H1 (cell line): ENCODE measurements around the gene CNGB1. TPM values are rescaled to one million over a fixed set of nuclear protein-coding genes. Genes with fewer than 3 reads are reported as not detected.
A peak's percentile ranks its signal among the peaks of the same experiment; 100 is the strongest.

ENCODE experiments used
- CTCF ChIA-PET: fragments of 300-600 bp; sonication (Branson Sonifier 250); formaldehyde crosslinking; loops from one replicate; lab custom pipeline; 2021; ENCODE audit not compliant: partially characterized antibody; lab: Charles Lee
- POLR2A ChIA-PET: fragments of 300-600 bp; sonication (Branson Sonifier 250); formaldehyde crosslinking; loops from one replicate; lab custom pipeline; 2021; ENCODE audit warnings: inconsistent platforms; ENCODE audit not compliant: partially characterized antibody; lab: Charles Lee
- DNase-seq, 2 experiments: peaks; one replicate each; pipeline versions ENCODE4 v3.0.0 to v3.0.0-alpha.2; 2010 to 2022; ENCODE audit warnings: low spot score in 2 of 2, low read depth in 1 of 2, mixed read lengths in 1 of 2
- FAIRE-seq: peaks from 2 replicates; lab custom pipeline; 2011; peaks lifted over from hg19 to GRCh38; lab: Jason Lieb, UNC
- H2AFZ ChIP-seq: 2 replicates; pipeline ENCODE4 v1.8.1; 2012; ENCODE audit warnings: low read length, inconsistent platforms
- H2AK5ac ChIP-seq: 2 replicates; pipeline ENCODE4 v1.6.1; 2013; ENCODE audit warnings: low read depth, low read length
- H2BK120ac ChIP-seq: replicated peaks from 2 replicates; pipeline ENCODE3; 2013; ENCODE audit warnings: low read depth, low read length, inconsistent platforms
- H2BK12ac ChIP-seq: 2 replicates; pipeline ENCODE4 v1.6.1; 2013; ENCODE audit warnings: low read depth, low read length
- H2BK15ac ChIP-seq: 2 replicates; pipeline ENCODE4 v1.6.1; 2013; ENCODE audit warnings: low read length
- H2BK20ac ChIP-seq: 2 replicates; pipeline ENCODE4 v1.6.1; 2013; ENCODE audit warnings: low read length
- H2BK5ac ChIP-seq: 2 replicates; pipeline ENCODE4 v1.6.1; 2013; ENCODE audit warnings: low read depth, low read length
- H3K14ac ChIP-seq: 2 replicates; pipeline ENCODE4 v1.6.1; 2013; ENCODE audit warnings: inconsistent platforms; ENCODE audit not compliant: insufficient read length
- H3K18ac ChIP-seq: 2 replicates; pipeline ENCODE4 v1.6.1; 2013; ENCODE audit warnings: low read length; ENCODE audit errors: extremely low read depth
- H3K23ac ChIP-seq: 2 replicates; pipeline ENCODE4 v1.6.1; 2013; ENCODE audit warnings: inconsistent platforms; ENCODE audit not compliant: insufficient read length
- H3K23me2 ChIP-seq: 2 replicates; pipeline ENCODE4 v1.6.1; 2013; ENCODE audit warnings: low read depth, low read length
- H3K27ac ChIP-seq: 2 replicates; pipeline ENCODE4 v1.6.1; 2011; ENCODE audit warnings: low read depth, low read length, inconsistent platforms
- H3K27me3 ChIP-seq, 4 experiments: replicated peaks in 1 of 4; 1 replicate in 1 of 4; 2 replicates in 3 of 4; pipeline versions ENCODE4 v1.6.1 to v1.8.1; 2011 to 2013; ENCODE audit warnings: low read length in 3 of 4, mild to moderate bottlenecking in 3 of 4, inconsistent platforms in 2 of 4, mixed read lengths in 2 of 4, moderate library complexity in 1 of 4; ENCODE audit not compliant: control insufficient read depth in 3 of 4, insufficient read depth in 3 of 4; ENCODE audit errors: extremely low read depth in 1 of 4
- H3K36me3 ChIP-seq, 4 experiments: 2 replicates each; pipeline versions ENCODE4 v1.6.1 to v1.8.1; 2011 to 2013; ENCODE audit warnings: mild to moderate bottlenecking in 4 of 4, low read length in 3 of 4, moderate library complexity in 2 of 4, control low read depth in 1 of 4, inconsistent platforms in 1 of 4; ENCODE audit not compliant: insufficient read depth in 4 of 4, control insufficient read depth in 2 of 4
- H3K4ac ChIP-seq: replicated peaks from 2 replicates; pipeline ENCODE3; 2013; ENCODE audit warnings: low read length, low read depth, mixed read lengths, inconsistent platforms; ENCODE audit not compliant: insufficient read length
- H3K4me1 ChIP-seq, 4 experiments: replicated peaks in 1 of 4; 1 replicate in 1 of 4; 2 replicates in 3 of 4; pipeline versions ENCODE4 v1.6.1 to v1.8.1; 2011 to 2013; ENCODE audit warnings: low read length in 3 of 4, inconsistent platforms in 2 of 4, mixed read lengths in 1 of 4; ENCODE audit not compliant: insufficient read depth in 4 of 4, control insufficient read depth in 3 of 4
- H3K4me2 ChIP-seq, 2 experiments: 2 replicates each; pipeline versions ENCODE4 v1.6.1 to v1.8.1; 2011 to 2013; ENCODE audit warnings: low read depth in 2 of 2, low read length in 2 of 2, control low read depth in 1 of 2, inconsistent platforms in 1 of 2, mild to moderate bottlenecking in 1 of 2; ENCODE audit not compliant: insufficient read depth in 1 of 2
- H3K4me3 ChIP-seq, 4 experiments: fragments of 200-600, 300-600 bp in 1 of 4; sonication (generic), shearing (Covaris generic), sonication (Bioruptor Twin) in 1 of 4; 2 replicates each; pipeline versions ENCODE4 v1.5.1 to v1.8.1; 2011 to 2016; ENCODE audit warnings: low read length in 4 of 4, low read depth in 3 of 4, control low read depth in 2 of 4, inconsistent platforms in 2 of 4, mild to moderate bottlenecking in 2 of 4, mixed read lengths in 1 of 4, moderate library complexity in 1 of 4; ENCODE audit not compliant: insufficient read depth in 2 of 4; ENCODE audit errors: extremely low read depth in 1 of 4
- H3K56ac ChIP-seq: replicated peaks from 2 replicates; pipeline ENCODE3; 2013; ENCODE audit warnings: low read depth, mild to moderate bottlenecking, mixed read lengths, low read length, inconsistent platforms; ENCODE audit not compliant: insufficient read length
- H3K79me1 ChIP-seq: 2 replicates; pipeline ENCODE4 v1.6.1; 2013; ENCODE audit warnings: low read depth, low read length, control low read depth
- H3K79me2 ChIP-seq, 2 experiments: 2 replicates each; pipeline versions ENCODE4 v1.6.1 to v1.8.1; 2012 to 2013; ENCODE audit warnings: low read length in 2 of 2, mild to moderate bottlenecking in 2 of 2, inconsistent platforms in 1 of 2; ENCODE audit not compliant: insufficient read depth in 2 of 2, control insufficient read depth in 1 of 2
- H3K9ac ChIP-seq, 4 experiments: replicated peaks in 1 of 4; 1 replicate in 1 of 4; 2 replicates in 3 of 4; pipeline versions ENCODE4 v1.6.1 to v1.8.1; 2011 to 2013; ENCODE audit warnings: low read depth in 3 of 4, low read length in 3 of 4, control low read depth in 2 of 4, mild to moderate bottlenecking in 2 of 4, moderate library complexity in 2 of 4, inconsistent platforms in 1 of 4; ENCODE audit errors: extremely low read depth in 1 of 4
- H3K9me3 ChIP-seq, 2 experiments: 2 replicates each; pipeline versions ENCODE4 v1.6.1 to v1.8.1; 2012 to 2013; ENCODE audit warnings: mild to moderate bottlenecking in 2 of 2, moderate library complexity in 2 of 2, control low read depth in 1 of 2, inconsistent platforms in 1 of 2, low read depth in 1 of 2, low read length in 1 of 2, mixed read lengths in 1 of 2; ENCODE audit not compliant: insufficient read depth in 2 of 2
- H4K20me1 ChIP-seq, 2 experiments: replicated peaks in 1 of 2; 2 replicates each; pipeline versions ENCODE3 to v1.8.1; 2011 to 2013; ENCODE audit warnings: inconsistent platforms in 2 of 2, low read length in 2 of 2, mild to moderate bottlenecking in 1 of 2; ENCODE audit not compliant: insufficient read depth in 2 of 2, control insufficient read depth in 1 of 2
- H4K5ac ChIP-seq: 2 replicates; pipeline ENCODE4 v1.6.1; 2013; ENCODE audit warnings: low read length, low read depth, mixed read lengths, inconsistent platforms; ENCODE audit not compliant: insufficient read length
- H4K8ac ChIP-seq: 2 replicates; pipeline ENCODE4 v1.8.0; 2013; ENCODE audit warnings: mild to moderate bottlenecking, moderate library complexity, low read length, inconsistent platforms; ENCODE audit not compliant: insufficient read depth; ENCODE audit errors: extremely low read depth
- H4K91ac ChIP-seq: replicated peaks from 2 replicates; pipeline ENCODE3; 2013; ENCODE audit warnings: low read length, mixed read lengths, inconsistent platforms; ENCODE audit not compliant: insufficient read length
- JUND ChIP-seq: IDR thresholded peaks from 2 replicates; pipeline ENCODE4 v1.6.1; 2011; ENCODE audit warnings: mild to moderate bottlenecking, improper control_type of control experiment, low read length
- RAD21 ChIP-seq, 2 experiments: IDR thresholded peaks in 1 of 2; conservative IDR thresholded peaks in 1 of 2; 2 replicates each; pipeline ENCODE4 v1.6.1; 2011; ENCODE audit warnings: low read depth in 2 of 2, low read length in 2 of 2, improper control_type of control experiment in 1 of 2, inconsistent platforms in 1 of 2, mild to moderate bottlenecking in 1 of 2, moderate library complexity in 1 of 2
- WGBS, 2 experiments: shearing (Covaris generic) in 1 of 2; methylation state at CpG; one replicate each; pipeline versions ENCODE4 v1.1.6 to v1.1.7; 2013 to 2015; ENCODE audit warnings: low lambda C conversion rate in 2 of 2, mixed read lengths in 2 of 2, inconsistent platforms in 1 of 2, low coverage in 1 of 2, missing lambda C conversion rate in 1 of 2; ENCODE audit not compliant: insufficient replicate concordance in 2 of 2, insufficient coverage in 1 of 2, insufficient read length in 1 of 2; ENCODE audit errors: extremely low coverage in 1 of 2, missing lambda C conversion rate in 1 of 2; 5-methylcytosine and 5-hydroxymethylcytosine counted together
- polyA plus RNA-seq, 7 experiments: library from polyadenylated mRNA; depleted of rRNA in 3 of 7; stranded (reverse) in 5 of 7; unstranded in 2 of 7; fragments of >200 nt in 5 of 7; fragments of 200-250 nt in 2 of 7; gene quantifications; 1 replicate in 5 of 7; 2 replicates in 1 of 7; 4 replicates in 1 of 7; pipeline versions ENCODE4 v1.2.1 to v1.2.3, GENCODE V29; 2011 to 2013; ENCODE audit warnings: missing spikeins in 2 of 7, mixed read lengths in 2 of 7
- total RNA-seq: library from RNA; stranded (reverse); fragmentation: NEBNext Ultra II Directional; extraction: Animal tissue kit (Norgen Biotek cat#: 25700); gene quantifications from 2 replicates; pipeline ENCODE4 v1.2.1, GENCODE V29; 2021

CNGB1 gene
- total and polyA plus RNA-seq, 2 of the 8 experiments (the other 6 are each of a cell fraction or from before 2014, with no cell fraction given) = not detected

GRCh38 chr16:57999366-57999970, 28.5 kb upstream of the CNGB1 start:
- ChIA-PET CTCF (interaction anchor here (0.6 to 26.3 kb wide), 18 partner anchors 10 to 228 kb away, joined by 3 to 305 read pairs (median 4); a partner anchor contains a TSS), POLR2A (interaction anchor here (0.5 to 2.2 kb wide), 5 partner anchors 9 to 272 kb away, joined by 3 to 7 read pairs (median 3); no protein-coding TSS in a partner anchor)
- H3K4me3 ChIP-seq = peak overlapping the region; percentile 52 to 96 (median 76)
- H3K14ac ChIP-seq = no peak overlapping the region
- H3K4me1 ChIP-seq = peaks cover 5 to 8% (median 7%) of the 10 kb centered on the region in 4 experiments; a peak in 6 of 7 replicates
- no peaks in the 10 kb centered on the region for H3K79me1 ChIP-seq
- H2AFZ ChIP-seq = no peak overlapping the region
- no peak overlapping the region for H2BK12ac ChIP-seq
- peak overlapping the region in 3 of 4 experiments; percentile 19 to 86 (median 20); a peak in 4 of 7 replicates for H3K9ac ChIP-seq
- DNase-seq = no peak
- H3K18ac ChIP-seq = no peak overlapping the region
- no peak overlapping the region for H3K56ac ChIP-seq
- no peak overlapping the region for H4K91ac ChIP-seq
- no peak for TF ChIP-seq JUND
- peak; percentile 14 to 18; a peak in 2 of 4 replicates for TF ChIP-seq RAD21 (IDR thresholded peaks at IDR 0.05 in 1 of 2, conservative IDR thresholded peaks at IDR 0.05 in 1 of 2; ENCODE audit: low read depth in 2 of 2, low read length in 2 of 2)
- no peak overlapping the region for H4K5ac ChIP-seq
- peaks cover 7% of the 10 kb centered on the region for H3K23me2 ChIP-seq
- WGBS, 2 experiments = 38% methylated on average over 6 of the region's 6 CpGs; no CpG with 5 or more reads in 1 of the 2 experiments
- peaks cover 0 to 3% (median 0%) of the 10 kb centered on the region in 4 experiments; a peak in 2 of 7 replicates for H3K27me3 ChIP-seq
- H2BK120ac ChIP-seq = no peak overlapping the region
- no peak for FAIRE-seq
- H3K9me3 ChIP-seq = no peaks in the 10 kb centered on the region
- H2BK5ac ChIP-seq = no peak overlapping the region
- peaks cover 2 to 15% (median 7%) of the 10 kb centered on the region in 4 experiments; a peak in 6 of 8 replicates for H3K36me3 ChIP-seq
- no peak overlapping the region for H2AK5ac ChIP-seq
- H3K23ac ChIP-seq = no peak overlapping the region
- no peak overlapping the region for H4K8ac ChIP-seq
- peaks cover 0 to 7% of the 10 kb centered on the region in 2 experiments for H4K20me1 ChIP-seq
- H3K27ac ChIP-seq = no peak overlapping the region
- no peaks in the 10 kb centered on the region; a peak in 1 of 4 replicates for H3K79me2 ChIP-seq
- H2BK15ac ChIP-seq = no peak overlapping the region
- peak overlapping the region; percentile 76 to 79 for H3K4me2 ChIP-seq
- H2BK20ac ChIP-seq = no peak overlapping the region
- H3K4ac ChIP-seq = no peak overlapping the region
